ENCODE results near the gene ARMC9.

ARMC9 gene

DNA sequence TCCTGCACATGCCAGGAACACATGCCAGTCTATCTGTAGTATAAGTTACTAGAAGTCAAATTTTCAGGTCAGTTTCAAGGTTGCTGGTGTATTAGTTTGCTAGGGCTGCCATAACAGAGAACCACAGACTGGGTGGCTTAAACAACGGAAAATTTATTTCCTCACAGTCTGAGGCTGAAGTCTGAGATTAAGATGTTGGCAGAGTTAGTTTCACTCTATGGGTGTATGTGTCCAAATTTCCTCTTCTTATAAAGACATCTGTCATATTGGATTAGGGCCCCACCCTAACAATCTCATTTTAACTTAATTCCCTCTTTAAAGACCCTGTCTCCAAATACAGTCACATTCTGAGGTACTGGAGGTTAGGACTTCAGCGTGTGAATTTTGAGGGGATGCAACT, 223.6 kb downstream of the ARMC9 start:
- DNase-seq (ENCODE audit: low read depth) = no peak

DNA sequence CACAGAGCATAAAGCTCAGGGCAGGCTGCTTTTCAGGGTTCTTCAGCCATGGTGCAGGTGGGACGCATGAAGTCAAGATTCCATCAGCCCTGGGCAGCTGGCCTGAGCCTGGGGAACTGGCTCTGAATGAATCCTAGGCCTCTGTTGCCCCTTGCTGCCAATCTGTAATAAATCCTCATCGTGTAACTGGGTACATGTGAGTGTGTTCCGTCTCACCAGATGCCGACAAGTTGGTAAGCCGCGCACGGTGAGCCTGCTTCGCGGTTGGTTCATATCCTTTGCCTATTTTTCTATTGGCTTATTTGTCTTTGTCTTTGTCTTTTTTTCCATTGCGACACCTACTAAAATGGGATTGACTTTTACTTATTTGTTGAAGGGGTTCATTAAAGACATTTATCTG, 224.7 kb downstream of the ARMC9 start:
- no peak for DNase-seq (ENCODE audit: low read depth)
